Raji (cell line): Measurements from ENCODE around the gene RAB3C.

Experiments
- POLR2A ChIP-seq: IDR thresholded peaks from 2 replicates; pipeline ENCODE4 v1.6.1; 2011; ENCODE audit warnings: low read depth, low read length, control low read depth; ENCODE audit not compliant: insufficient read depth

RAB3C gene

DNA sequence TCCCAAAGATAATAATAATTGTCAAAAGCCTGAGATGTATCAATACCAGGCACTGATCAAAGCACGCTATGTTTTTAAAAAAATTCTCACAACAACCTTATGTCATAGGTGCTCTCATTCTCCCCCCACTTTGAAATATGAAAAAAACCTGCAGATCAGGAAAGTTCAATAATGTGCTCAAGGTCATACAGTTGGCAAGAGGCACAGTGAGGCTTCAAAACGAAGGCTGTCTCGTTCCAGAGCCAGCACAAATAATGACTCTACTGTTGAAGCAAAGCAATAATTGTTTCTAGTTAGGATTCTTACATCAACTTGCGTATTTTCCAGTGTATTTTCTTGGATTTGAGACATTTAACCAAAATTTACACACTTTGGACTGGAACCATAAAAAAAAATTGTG is 88.3 kb downstream of the RAB3C start:
- no peak for TF ChIP-seq POLR2A

GRCh38 chr5:58672521-58672920 is 89.6 kb downstream of the RAB3C start:
- no peak for TF ChIP-seq POLR2A

GRCh38 chr5:58674070-58674469 is 91.2 kb downstream of the RAB3C start:
- TF ChIP-seq POLR2A, result no peak

DNA sequence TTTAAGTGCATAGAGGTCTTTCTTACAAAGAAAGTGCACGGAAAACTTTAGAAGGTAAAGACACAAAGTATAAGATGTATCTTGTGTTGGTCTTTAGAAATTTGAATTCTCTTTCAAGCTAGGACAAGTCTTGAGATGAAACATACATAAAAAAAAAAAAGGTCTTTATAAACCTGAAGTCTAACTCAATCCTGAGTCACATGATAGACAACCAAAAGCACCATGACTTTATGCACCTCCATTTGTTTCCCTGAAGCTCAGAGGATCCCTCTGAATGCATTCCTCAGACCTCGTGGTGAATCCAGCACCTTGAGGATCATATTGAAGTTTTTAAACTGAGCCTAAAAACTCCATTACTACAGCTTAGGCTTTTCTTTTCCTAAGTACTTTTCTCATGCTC is 91.8 kb downstream of the RAB3C start:
- no peak for TF ChIP-seq POLR2A

DNA sequence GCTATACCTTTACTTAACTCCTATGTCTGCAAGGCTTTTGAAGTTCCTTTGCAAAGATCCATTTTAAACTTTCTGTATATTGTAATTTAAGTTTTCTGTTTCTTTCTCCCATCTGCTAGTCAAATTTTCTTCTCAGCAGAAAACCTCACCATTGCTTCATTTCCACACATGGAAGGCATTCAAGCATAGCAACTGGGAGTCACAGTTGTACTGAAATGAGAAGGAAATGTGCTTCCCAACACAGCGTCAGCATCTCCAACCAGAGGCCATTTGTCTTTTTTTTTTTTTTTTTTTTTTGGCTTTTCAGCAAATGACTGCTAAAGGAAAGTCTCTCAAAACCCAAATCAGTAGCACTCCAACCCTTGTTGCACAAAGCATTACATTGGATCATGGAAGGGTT is 92.5 kb downstream of the RAB3C start:
- no peak for TF ChIP-seq POLR2A

- no peak for TF ChIP-seq POLR2A
Measured at GRCh38 chr5:58677650-58678049, 94.8 kb downstream of the RAB3C start.

GRCh38 chr5:58680503-58680902 is 97.6 kb downstream of the RAB3C start:
- TF ChIP-seq POLR2A, result no peak

GRCh38 chr5:58681943-58682342 is 99.1 kb downstream of the RAB3C start:
- TF ChIP-seq POLR2A, result no peak

- no peak for TF ChIP-seq POLR2A
Measured at GRCh38 chr5:58683567-58683966, 100.7 kb downstream of the RAB3C start.

DNA sequence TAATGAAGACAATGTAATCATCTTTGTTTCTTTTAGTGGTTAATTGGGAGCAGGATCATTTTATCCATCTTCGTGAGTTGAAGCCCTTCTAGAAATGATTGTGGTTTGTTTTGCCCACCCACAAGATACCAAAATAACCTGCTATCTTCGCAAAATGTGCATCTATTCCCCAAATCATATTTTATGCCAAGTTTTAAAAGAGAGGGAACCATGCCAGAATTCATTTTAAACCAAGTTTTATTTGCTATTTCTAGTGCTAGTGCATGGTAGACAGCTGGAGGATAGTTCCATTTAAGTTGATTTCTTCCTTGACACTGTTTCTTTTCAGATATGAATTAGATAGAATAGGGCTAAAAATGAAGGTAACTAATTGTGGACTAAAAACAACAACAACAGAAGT is 104.2 kb downstream of the RAB3C start:
- TF ChIP-seq POLR2A, result no peak

GRCh38 chr5:58687595-58687994 is 104.7 kb downstream of the RAB3C start:
- TF ChIP-seq POLR2A, result no peak

DNA sequence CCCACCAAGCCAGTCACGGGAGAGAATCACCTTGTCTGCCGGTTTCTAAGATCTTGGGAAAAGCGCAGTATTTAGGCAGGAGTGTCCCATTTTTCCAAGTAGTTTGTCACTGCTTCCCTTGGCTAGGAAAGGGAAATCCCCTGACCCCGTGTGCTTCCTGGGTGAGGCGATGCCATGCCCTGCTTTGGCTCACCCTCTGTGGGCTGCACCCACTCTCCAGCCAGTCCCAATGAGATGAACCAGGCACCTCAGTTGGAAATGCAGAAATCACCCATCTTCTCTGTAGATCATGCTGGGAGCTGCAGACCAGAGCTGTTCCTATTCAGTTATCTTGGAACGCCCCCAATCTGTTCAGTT is 116.9 kb downstream of the RAB3C start:
- TF ChIP-seq POLR2A, result no peak

GRCh38 chr5:58703925-58704555 is 121.2 kb downstream of the RAB3C start:
- TF ChIP-seq POLR2A, result no peak

DNA sequence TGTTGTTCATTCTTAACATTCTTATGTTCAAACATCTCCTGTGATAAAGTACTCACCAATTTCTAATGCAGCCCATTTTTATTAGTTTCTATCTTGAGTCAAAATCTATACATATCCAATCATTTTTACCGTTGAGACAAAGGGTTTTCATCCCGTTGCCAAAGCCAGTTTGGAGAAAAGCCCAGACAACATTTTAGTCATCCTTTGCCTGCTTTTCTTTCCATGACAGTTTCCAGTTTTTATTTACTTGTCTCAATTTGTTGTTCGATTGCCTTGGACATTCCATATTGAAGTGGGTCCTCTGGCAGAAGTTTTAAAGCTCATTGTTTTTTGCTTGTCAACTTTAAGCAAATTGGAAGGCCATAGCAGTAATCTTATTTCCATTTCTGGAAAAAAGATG is 123.9 kb downstream of the RAB3C start:
- no peak for TF ChIP-seq POLR2A

- no peak for TF ChIP-seq POLR2A
Measured at GRCh38 chr5:58708456-58708855, 125.6 kb downstream of the RAB3C start.

DNA sequence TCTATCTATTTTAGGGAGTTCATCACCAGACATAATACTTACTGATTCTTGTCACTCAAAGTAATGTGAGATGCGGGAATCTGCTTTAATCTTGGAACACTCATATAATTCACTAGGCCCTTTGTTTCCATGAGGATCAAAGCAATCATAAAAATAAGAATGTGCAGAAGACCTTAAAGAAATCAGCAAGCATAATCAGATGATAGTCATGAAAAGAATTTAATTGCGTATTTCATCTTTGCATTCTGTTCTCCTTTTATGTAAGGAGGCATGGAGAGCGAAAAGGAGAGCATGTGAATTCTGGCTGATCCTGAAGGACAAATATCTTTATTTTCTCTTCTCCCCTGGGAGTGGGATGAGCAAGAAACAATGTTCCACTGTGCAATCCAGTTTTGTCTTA is 128.0 kb downstream of the RAB3C start:
- no peak for TF ChIP-seq POLR2A

DNA sequence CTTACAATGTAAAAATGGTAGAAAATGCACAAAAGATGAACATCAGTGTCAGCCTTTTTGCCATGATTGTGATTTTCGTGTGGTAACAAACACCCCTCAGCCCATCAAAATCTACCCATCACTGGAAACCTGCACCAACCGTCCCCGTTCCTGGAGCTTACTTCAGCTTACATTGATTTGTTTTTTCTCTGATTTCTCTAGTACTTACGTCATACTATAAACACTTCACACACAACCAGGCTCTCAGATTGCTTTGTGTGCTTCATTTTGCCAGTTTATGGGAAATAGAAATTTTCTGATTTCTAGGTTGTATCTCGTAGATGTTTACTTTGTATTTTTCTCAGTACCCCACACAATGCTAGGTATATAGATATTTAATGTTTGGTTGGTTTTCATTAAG is 129.1 kb downstream of the RAB3C start:
- TF ChIP-seq POLR2A, result no peak
